H9 (cell line): ENCODE measurements around the gene UBN1. TPM values are rescaled to one million over a fixed set of nuclear protein-coding genes. Genes with fewer than 3 reads are reported as not detected.
A peak's percentile ranks its signal among the peaks of the same experiment; 100 is the strongest.

Source experiments
- DNase-seq: peaks from one replicate; pipeline ENCODE4 v3.0.0-alpha.2; 2017
- H2AFZ ChIP-seq: one replicate; pipeline ENCODE4 v1.6.1; 2013; ENCODE audit warnings: mild to moderate bottlenecking, low read length, control low read depth, moderate library complexity
- H2AK5ac ChIP-seq: 2 replicates; pipeline ENCODE4 v1.6.1; 2013; ENCODE audit warnings: low read length, control low read depth, mixed read lengths; ENCODE audit not compliant: insufficient read length
- H2BK120ac ChIP-seq: one replicate; pipeline ENCODE4 v1.6.1; 2013; ENCODE audit warnings: low read depth, mild to moderate bottlenecking, low read length, control low read depth, inconsistent platforms; ENCODE audit not compliant: poor library complexity, severe bottlenecking
- H2BK12ac ChIP-seq: 2 replicates; pipeline ENCODE4 v1.6.1; 2013; ENCODE audit warnings: low read length, control low read depth, mixed read lengths, low read depth; ENCODE audit not compliant: insufficient read length
- H2BK15ac ChIP-seq: 2 replicates; pipeline ENCODE4 v1.6.1; 2013; ENCODE audit warnings: low read depth, low read length, control low read depth
- H2BK20ac ChIP-seq: one replicate; pipeline ENCODE4 v1.6.1; 2013; ENCODE audit warnings: low read depth, mild to moderate bottlenecking, low read length, control low read depth, inconsistent platforms; ENCODE audit not compliant: poor library complexity, severe bottlenecking
- H2BK5ac ChIP-seq: 2 replicates; pipeline ENCODE4 v1.6.1; 2013; ENCODE audit warnings: low read length, control low read depth, mixed read lengths; ENCODE audit not compliant: insufficient read length
- H3K14ac ChIP-seq: 2 replicates; pipeline ENCODE4 v1.6.1; 2013; ENCODE audit warnings: low read length, control low read depth; ENCODE audit not compliant: insufficient read depth
- H3K18ac ChIP-seq: 2 replicates; pipeline ENCODE4 v1.6.1; 2013; ENCODE audit warnings: low read depth, mild to moderate bottlenecking, mixed read lengths, low read length, control low read depth; ENCODE audit not compliant: insufficient read length
- H3K23ac ChIP-seq: 2 replicates; pipeline ENCODE4 v1.6.1; 2013; ENCODE audit warnings: low read length, control low read depth, mixed read lengths, low read depth; ENCODE audit not compliant: insufficient read length
- H3K23me2 ChIP-seq: 2 replicates; pipeline ENCODE4 v1.6.1; 2013; ENCODE audit warnings: low read depth, mild to moderate bottlenecking, mixed read lengths, low read length, control low read depth; ENCODE audit not compliant: insufficient read length, poor library complexity, severe bottlenecking
- H3K27ac ChIP-seq: 2 replicates; pipeline ENCODE4 v1.5.1; 2013; ENCODE audit warnings: low read length, control low read depth, mixed read lengths, low read depth; ENCODE audit not compliant: insufficient read length
- H3K27me3 ChIP-seq: 2 replicates; pipeline ENCODE4 v1.6.1; 2013; ENCODE audit warnings: low read length, control low read depth, inconsistent platforms; ENCODE audit not compliant: insufficient read depth
- H3K4ac ChIP-seq: 2 replicates; pipeline ENCODE4 v1.6.1; 2013; ENCODE audit warnings: low read depth, mild to moderate bottlenecking, control low read depth, inconsistent platforms, low read length, moderate library complexity
- H3K4me1 ChIP-seq: 2 replicates; pipeline ENCODE4 v1.6.1; 2013; ENCODE audit warnings: low read length, control low read depth, inconsistent platforms; ENCODE audit not compliant: insufficient read depth
- H3K4me2 ChIP-seq: 2 replicates; pipeline ENCODE4 v1.6.1; 2013; ENCODE audit warnings: low read length, control low read depth, mixed read lengths; ENCODE audit not compliant: insufficient read length, insufficient read depth
- H3K56ac ChIP-seq: 2 replicates; pipeline ENCODE4 v1.6.1; 2013; ENCODE audit warnings: low read depth, mild to moderate bottlenecking, mixed read lengths, low read length, control low read depth; ENCODE audit not compliant: insufficient read length
- H3K79me1 ChIP-seq: 2 replicates; pipeline ENCODE4 v1.6.1; 2013; ENCODE audit warnings: low read depth, mild to moderate bottlenecking, moderate library complexity, low read length, control low read depth, inconsistent platforms; ENCODE audit not compliant: insufficient read depth, poor library complexity, severe bottlenecking
- H3K79me2 ChIP-seq: 2 replicates; pipeline ENCODE4 v1.6.1; 2013; ENCODE audit warnings: low read length, control low read depth, inconsistent platforms; ENCODE audit not compliant: insufficient read depth
- H3K9ac ChIP-seq: 2 replicates; pipeline ENCODE4 v1.6.1; 2013; ENCODE audit warnings: low read length, control low read depth, mixed read lengths; ENCODE audit not compliant: insufficient read length; ENCODE audit errors: extremely low read depth
- H3K9me3 ChIP-seq: one replicate; pipeline ENCODE4 v1.6.1; 2013; ENCODE audit warnings: low read depth, low read length, inconsistent platforms; ENCODE audit not compliant: control insufficient read depth
- H3T11ph ChIP-seq: one replicate; pipeline ENCODE4 v1.6.1; 2013; ENCODE audit warnings: mild to moderate bottlenecking, low read length, control low read depth, inconsistent platforms
- H4K20me1 ChIP-seq: one replicate; pipeline ENCODE4 v1.6.1; 2013; ENCODE audit not compliant: control insufficient read depth, insufficient read length, insufficient read depth
- H4K5ac ChIP-seq: 2 replicates; pipeline ENCODE4 v1.6.1; 2013; ENCODE audit warnings: low read depth, mild to moderate bottlenecking, mixed read lengths, low read length, control low read depth; ENCODE audit not compliant: insufficient read length
- H4K8ac ChIP-seq: replicated peaks from 2 replicates; pipeline ENCODE4 v1.6.1; 2013; ENCODE audit warnings: low read length, control low read depth, mixed read lengths, low read depth; ENCODE audit not compliant: insufficient read length
- H4K91ac ChIP-seq: 2 replicates; pipeline ENCODE4 v1.6.1; 2013; ENCODE audit warnings: low read depth, mild to moderate bottlenecking, moderate library complexity, mixed read lengths, low read length, control low read depth; ENCODE audit not compliant: insufficient read length
- H3K27ac Mint-ChIP-seq, 3 experiments: 2 replicates in 2 of 3; 3 replicates in 1 of 3; pipeline ENCODE4 v1.8.0; 2020 to 2021; ENCODE audit warnings: mixed read lengths in 3 of 3, mild to moderate bottlenecking in 1 of 3, moderate library complexity in 1 of 3
- H3K27me3 Mint-ChIP-seq: 2 replicates; pipeline ENCODE4 v1.8.0; 2021; ENCODE audit warnings: low read depth, mild to moderate bottlenecking, moderate library complexity, mixed read lengths
- H3K36me3 Mint-ChIP-seq, 3 experiments: 2 replicates in 2 of 3; 3 replicates in 1 of 3; pipeline ENCODE4 v1.8.0; 2020 to 2021; ENCODE audit warnings: low read depth in 3 of 3, mixed read lengths in 3 of 3; ENCODE audit not compliant: insufficient read depth in 1 of 3
- H3K4me1 Mint-ChIP-seq, 2 experiments: 2 replicates each; pipeline ENCODE4 v1.8.0; 2020; ENCODE audit warnings: mixed read lengths in 2 of 2
- H3K4me3 Mint-ChIP-seq, 2 experiments: 2 replicates in 1 of 2; 3 replicates in 1 of 2; pipeline ENCODE4 v1.8.0; 2020 to 2021; ENCODE audit warnings: mild to moderate bottlenecking in 2 of 2, mixed read lengths in 2 of 2, moderate library complexity in 1 of 2
- H3K9me3 Mint-ChIP-seq, 2 experiments: 2 replicates in 1 of 2; 3 replicates in 1 of 2; pipeline ENCODE4 v1.8.0; 2020; ENCODE audit warnings: mild to moderate bottlenecking in 2 of 2, mixed read lengths in 2 of 2, moderate library complexity in 1 of 2
- WGBS: extraction: QIAGEN DNeasy Blood & Tissue Kit; methylation state at CpG from one replicate; pipeline ENCODE4 v1.1.7; 2013; ENCODE audit warnings: missing lambda C conversion rate, low lambda C conversion rate, mixed read lengths; ENCODE audit not compliant: insufficient read length; ENCODE audit errors: extremely low coverage; 5-methylcytosine and 5-hydroxymethylcytosine counted together
- total RNA-seq: library from RNA; stranded (reverse); gene quantifications from 2 replicates; pipeline ENCODE4 v1.2.1, GENCODE V29; 2021
- TF ChIP-seq, protein P1 (sequence below): fragments of 200-600 bp; sonication (generic); conservative IDR thresholded peaks from 3 replicates; pipeline ENCODE4 v1.8.0; 2021; ENCODE audit warnings: antibody characterized with exemption, mild to moderate bottlenecking

The UBN1 gene
- total RNA-seq, 1 experiment from 2014 or later = 55.2 TPM

DNA sequence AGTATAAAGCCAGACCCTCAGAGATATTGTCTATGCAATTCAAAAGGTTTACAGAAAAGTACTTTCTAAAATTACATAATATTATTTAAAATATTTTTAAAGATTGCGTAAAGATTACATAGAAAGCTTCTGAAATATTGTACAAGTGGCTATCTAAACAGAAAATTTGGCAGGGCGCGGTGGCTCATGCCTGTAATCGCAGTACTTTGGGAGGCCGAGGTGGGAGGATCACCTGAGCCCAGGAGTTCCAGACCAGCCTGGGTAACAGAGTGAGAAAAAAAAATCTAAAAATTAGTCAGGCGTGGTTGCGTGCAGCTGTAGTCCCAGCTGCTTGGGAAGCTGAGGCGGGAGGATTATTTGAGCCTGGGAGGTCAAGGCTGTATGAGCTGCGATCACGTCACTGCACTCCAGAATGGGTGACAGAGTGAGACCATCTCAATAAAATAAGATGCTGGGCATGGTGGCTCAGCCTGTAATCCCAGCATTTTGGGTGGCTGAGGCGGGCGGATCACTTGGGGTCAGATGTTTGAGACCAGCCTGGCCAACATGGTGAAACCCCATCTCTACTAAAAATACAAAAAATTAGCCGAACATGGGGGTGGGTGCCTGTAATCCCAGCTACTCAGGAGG is 18.1 kb downstream of the UBN1 start:
- H3K56ac ChIP-seq = no peak overlapping the region
- no peaks in the 10 kb centered on the region for H3K9me3 ChIP-seq
- no peak overlapping the region for H3K9ac ChIP-seq
- Mint-ChIP-seq H3K4me1 (peaks cover 0 to 4% of the 10 kb centered on the region in 2 experiments; a peak in 2 of 4 replicates), H3K27ac (peak overlapping the region in 1 of 3 experiments; percentile 72; a peak in 1 of 7 replicates), H3K27me3 (no peaks in the 10 kb centered on the region; the same call in 1 of the 2 replicates), H3K36me3 (peaks cover 14 to 52% (median 39%) of the 10 kb centered on the region in 3 experiments; a peak in 6 of 7 replicates), H3K4me3 (no peak overlapping the region), H3K9me3 (no peaks in the 10 kb centered on the region)
- WGBS = no CpG with 5 or more reads among the region's 13 CpGs
- TF ChIP-seq, protein P1, sequence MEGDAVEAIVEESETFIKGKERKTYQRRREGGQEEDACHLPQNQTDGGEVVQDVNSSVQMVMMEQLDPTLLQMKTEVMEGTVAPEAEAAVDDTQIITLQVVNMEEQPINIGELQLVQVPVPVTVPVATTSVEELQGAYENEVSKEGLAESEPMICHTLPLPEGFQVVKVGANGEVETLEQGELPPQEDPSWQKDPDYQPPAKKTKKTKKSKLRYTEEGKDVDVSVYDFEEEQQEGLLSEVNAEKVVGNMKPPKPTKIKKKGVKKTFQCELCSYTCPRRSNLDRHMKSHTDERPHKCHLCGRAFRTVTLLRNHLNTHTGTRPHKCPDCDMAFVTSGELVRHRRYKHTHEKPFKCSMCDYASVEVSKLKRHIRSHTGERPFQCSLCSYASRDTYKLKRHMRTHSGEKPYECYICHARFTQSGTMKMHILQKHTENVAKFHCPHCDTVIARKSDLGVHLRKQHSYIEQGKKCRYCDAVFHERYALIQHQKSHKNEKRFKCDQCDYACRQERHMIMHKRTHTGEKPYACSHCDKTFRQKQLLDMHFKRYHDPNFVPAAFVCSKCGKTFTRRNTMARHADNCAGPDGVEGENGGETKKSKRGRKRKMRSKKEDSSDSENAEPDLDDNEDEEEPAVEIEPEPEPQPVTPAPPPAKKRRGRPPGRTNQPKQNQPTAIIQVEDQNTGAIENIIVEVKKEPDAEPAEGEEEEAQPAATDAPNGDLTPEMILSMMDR = no peak
- peaks cover 5% of the 10 kb centered on the region; the same call in 1 of the 2 replicates for H3K79me2 ChIP-seq
- H3K79me1 ChIP-seq = no peaks in the 10 kb centered on the region
- H3K4ac ChIP-seq = no peak overlapping the region
- no peaks in the 10 kb centered on the region for H3K23me2 ChIP-seq
- no peak overlapping the region for H2AFZ ChIP-seq
- no peak overlapping the region for H4K91ac ChIP-seq
- no peaks in the 10 kb centered on the region; the same call in 1 of the 2 replicates for H3K27me3 ChIP-seq
- no peaks in the 10 kb centered on the region for H4K20me1 ChIP-seq
- H2BK120ac ChIP-seq = no peak overlapping the region
- no peaks in the 10 kb centered on the region for H3K4me1 ChIP-seq
- H2BK20ac ChIP-seq = no peak overlapping the region
- H2BK15ac ChIP-seq = no peak overlapping the region
- H2BK12ac ChIP-seq = no peak overlapping the region
- no peak overlapping the region for H3K4me2 ChIP-seq
- no peak overlapping the region for H3K18ac ChIP-seq
- H4K8ac ChIP-seq = no peak overlapping the region
- no peak overlapping the region for H3K14ac ChIP-seq
- H4K5ac ChIP-seq = no peak overlapping the region
- no peak overlapping the region for H2AK5ac ChIP-seq
- DNase-seq = no peak
- H3T11ph ChIP-seq = no peak overlapping the region
- H3K23ac ChIP-seq = no peak overlapping the region
- no peak overlapping the region for H2BK5ac ChIP-seq
- H3K27ac ChIP-seq = no peak overlapping the region
